ENCODE measurements around the gene PTS.
"Not testable (repeated sequence)": the region's sequence is repeated elsewhere in the genome, so short reads cannot be mapped to it uniquely, and the experiment has no call there.

PTS gene

GRCh38 chr11:112185883-112186282 lies 40.3 kb upstream of the PTS start:
- DNase-seq (ENCODE audit: low spot score): no peak

GRCh38 chr11:112186304-112186703 lies 39.9 kb upstream of the PTS start:
- TF ChIP-seq, protein P1, sequence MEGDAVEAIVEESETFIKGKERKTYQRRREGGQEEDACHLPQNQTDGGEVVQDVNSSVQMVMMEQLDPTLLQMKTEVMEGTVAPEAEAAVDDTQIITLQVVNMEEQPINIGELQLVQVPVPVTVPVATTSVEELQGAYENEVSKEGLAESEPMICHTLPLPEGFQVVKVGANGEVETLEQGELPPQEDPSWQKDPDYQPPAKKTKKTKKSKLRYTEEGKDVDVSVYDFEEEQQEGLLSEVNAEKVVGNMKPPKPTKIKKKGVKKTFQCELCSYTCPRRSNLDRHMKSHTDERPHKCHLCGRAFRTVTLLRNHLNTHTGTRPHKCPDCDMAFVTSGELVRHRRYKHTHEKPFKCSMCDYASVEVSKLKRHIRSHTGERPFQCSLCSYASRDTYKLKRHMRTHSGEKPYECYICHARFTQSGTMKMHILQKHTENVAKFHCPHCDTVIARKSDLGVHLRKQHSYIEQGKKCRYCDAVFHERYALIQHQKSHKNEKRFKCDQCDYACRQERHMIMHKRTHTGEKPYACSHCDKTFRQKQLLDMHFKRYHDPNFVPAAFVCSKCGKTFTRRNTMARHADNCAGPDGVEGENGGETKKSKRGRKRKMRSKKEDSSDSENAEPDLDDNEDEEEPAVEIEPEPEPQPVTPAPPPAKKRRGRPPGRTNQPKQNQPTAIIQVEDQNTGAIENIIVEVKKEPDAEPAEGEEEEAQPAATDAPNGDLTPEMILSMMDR (IDR thresholded peaks at IDR 0.05; ENCODE audit: borderline replicate concordance, control extremely low read depth, extremely low read depth, insufficient read depth, missing control alignments): no peak
- DNase-seq (ENCODE audit: low spot score): no peak
- in situ Hi-C loops (cut with MboI; ENCODE audit: low sequenced_read_pairs, unreplicated experiment): no loop called here

More at GRCh38 chr11:112185883-112186282, 40.3 kb upstream of the PTS start:
- in situ Hi-C loops (cut with MboI; ENCODE audit: low sequenced_read_pairs, unreplicated experiment): no loop called here
- TF ChIP-seq, protein P1 (IDR thresholded peaks at IDR 0.05; ENCODE audit: borderline replicate concordance, control extremely low read depth, extremely low read depth, insufficient read depth, missing control alignments): no peak

DNA sequence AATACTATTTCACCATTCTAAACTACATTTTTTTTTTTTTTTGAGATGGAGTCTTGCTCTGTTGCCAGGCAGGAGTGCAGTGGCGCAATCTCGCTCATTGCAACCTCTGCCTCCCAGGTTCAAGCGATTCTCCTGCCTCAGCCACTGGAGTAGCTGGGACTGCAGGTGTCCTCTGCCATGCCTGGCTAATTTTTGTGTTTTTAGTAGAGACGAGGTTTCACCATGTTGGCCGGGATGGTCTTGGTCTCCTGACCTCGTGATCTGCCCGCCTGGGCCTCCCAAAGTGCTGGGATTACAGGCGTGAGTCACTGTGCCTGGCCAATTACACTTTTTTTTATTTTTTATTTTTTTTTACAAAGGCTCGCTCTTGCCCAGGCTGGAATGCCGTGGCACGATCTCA lies 31.1 kb upstream of the PTS start:
- DNase-seq (ENCODE audit: low spot score); in situ Hi-C loops (cut with MboI; ENCODE audit: low sequenced_read_pairs, unreplicated experiment): not testable (repeated sequence)

DNA sequence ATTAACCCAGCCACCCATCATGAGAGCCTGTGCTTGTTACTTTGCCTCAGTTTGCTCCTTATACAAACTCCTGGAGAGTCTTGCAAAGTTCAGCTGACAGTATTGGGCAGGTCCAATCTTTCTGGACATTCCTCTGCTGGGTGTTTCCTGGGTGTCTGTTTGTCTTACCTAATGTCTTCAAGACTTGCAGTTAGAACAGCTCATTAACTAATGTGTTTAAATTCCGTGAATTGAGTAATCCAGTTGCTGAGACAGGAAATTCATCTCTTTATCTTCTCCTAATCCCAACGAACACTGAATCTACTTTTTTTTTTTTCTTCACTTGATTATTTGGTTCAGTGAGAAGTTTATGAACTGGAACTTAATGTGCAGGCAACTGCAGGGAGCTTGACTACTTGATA lies 30.3 kb upstream of the PTS start:
- in situ Hi-C loops (cut with MboI; ENCODE audit: low sequenced_read_pairs, unreplicated experiment): no loop called here
- DNase-seq (ENCODE audit: low spot score): no peak
- TF ChIP-seq, protein P1 (IDR thresholded peaks at IDR 0.05; ENCODE audit: borderline replicate concordance, control extremely low read depth, extremely low read depth, insufficient read depth, missing control alignments): no peak

DNA sequence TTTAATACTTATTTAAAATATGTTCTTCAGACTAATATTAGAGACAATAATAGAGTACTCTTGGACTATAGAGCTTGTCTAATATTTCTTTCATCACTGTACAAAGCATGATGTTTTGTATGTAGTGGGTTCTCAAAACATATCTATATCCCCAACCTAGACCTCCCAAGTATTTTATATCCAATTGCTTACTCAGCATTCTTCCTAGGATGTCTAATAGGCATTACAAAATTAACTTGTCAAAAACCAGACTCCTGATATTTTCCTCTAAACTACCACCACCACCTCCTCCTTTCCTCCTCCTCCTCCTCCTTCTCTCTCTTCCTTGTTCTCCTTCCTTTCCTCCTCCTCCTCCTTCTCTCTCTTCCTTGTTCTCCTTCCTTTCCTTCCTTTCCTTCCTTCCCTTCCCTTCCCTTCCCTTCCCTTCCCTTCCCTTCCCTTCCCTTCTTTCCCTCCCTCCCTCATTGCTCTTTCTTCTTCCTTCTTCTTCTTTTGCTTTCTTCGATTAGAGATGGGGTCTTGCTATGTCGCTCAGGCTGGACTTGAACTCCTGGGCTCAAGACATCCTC lies 29.6 kb upstream of the PTS start:
- TF ChIP-seq, protein P1 (IDR thresholded peaks at IDR 0.05; ENCODE audit: borderline replicate concordance, control extremely low read depth, extremely low read depth, insufficient read depth, missing control alignments): no peak
- in situ Hi-C loops (cut with MboI; ENCODE audit: low sequenced_read_pairs, unreplicated experiment): no loop called here
- no peak for DNase-seq (ENCODE audit: low spot score)

GRCh38 chr11:112199101-112199500 lies 27.1 kb upstream of the PTS start:
- DNase-seq (ENCODE audit: low spot score); in situ Hi-C loops (cut with MboI; ENCODE audit: low sequenced_read_pairs, unreplicated experiment): not testable (repeated sequence)

GRCh38 chr11:112200252-112200651 lies 26.0 kb upstream of the PTS start:
- DNase-seq (ENCODE audit: low spot score): no peak
- TF ChIP-seq, protein P1 (IDR thresholded peaks at IDR 0.05; ENCODE audit: borderline replicate concordance, control extremely low read depth, extremely low read depth, insufficient read depth, missing control alignments): no peak
- in situ Hi-C loops (cut with MboI; ENCODE audit: low sequenced_read_pairs, unreplicated experiment): no loop called here

GRCh38 chr11:112206071-112206470 lies 20.2 kb upstream of the PTS start:
- in situ Hi-C loops (cut with MboI; ENCODE audit: low sequenced_read_pairs, unreplicated experiment): no loop called here
- no peak for DNase-seq (ENCODE audit: low spot score)
- TF ChIP-seq, protein P1 (IDR thresholded peaks at IDR 0.05; ENCODE audit: borderline replicate concordance, control extremely low read depth, extremely low read depth, insufficient read depth, missing control alignments): no peak
